NCI-H187 treated with DMSO at 0.1 percent for 48 hours (cell line): ENCODE results near the gene RESP18.

Source experiments
- DNase-seq: peaks from one replicate; lab custom pipeline; 2025; lab: John Stamatoyannopoulos, UW

RESP18 gene

GRCh38 chr2:219332542-219332941, at the start of gene RESP18:
Gene RESP18, minus strand, starts transcription at chr2:219332744.
- no peak for DNase-seq

GRCh38 chr2:219381448-219381847, 48.9 kb upstream of the RESP18 start:
- no peak for DNase-seq

- no peak for DNase-seq
Measured at GRCh38 chr2:219380926-219381325, 48.4 kb upstream of the RESP18 start.

- no peak for DNase-seq
Measured at GRCh38 chr2:219378163-219378851, 45.8 kb upstream of the RESP18 start.

GRCh38 chr2:219369447-219369861, 36.9 kb upstream of the RESP18 start:
- no peak for DNase-seq

- no peak for DNase-seq
Measured at GRCh38 chr2:219368690-219369191, 36.2 kb upstream of the RESP18 start.

- DNase-seq: no peak
Measured at GRCh38 chr2:219362524-219363164, 30.1 kb upstream of the RESP18 start.

GRCh38 chr2:219362072-219362471, 29.5 kb upstream of the RESP18 start:
- no peak for DNase-seq

GRCh38 chr2:219358170-219359075, 25.9 kb upstream of the RESP18 start:
- DNase-seq: no peak

- DNase-seq: no peak
Measured at GRCh38 chr2:219356834-219357233, 24.3 kb upstream of the RESP18 start.

- DNase-seq: no peak
Measured at GRCh38 chr2:219354582-219354981, 22.0 kb upstream of the RESP18 start.

GRCh38 chr2:219353129-219353528, 20.6 kb upstream of the RESP18 start:
- DNase-seq: no peak

- DNase-seq: no peak
Measured at GRCh38 chr2:219352448-219353023, 20.0 kb upstream of the RESP18 start.

GRCh38 chr2:219350710-219351221, 18.2 kb upstream of the RESP18 start:
- no peak for DNase-seq

- DNase-seq: no peak
Measured at GRCh38 chr2:219350215-219350614, 17.7 kb upstream of the RESP18 start.

GRCh38 chr2:219344751-219345430, 12.3 kb upstream of the RESP18 start:
- DNase-seq: no peak

GRCh38 chr2:219335373-219335786, 2.8 kb upstream of the RESP18 start:
- no peak for DNase-seq

- DNase-seq: no peak
Measured at GRCh38 chr2:219334076-219334475, 1.5 kb upstream of the RESP18 start.

GRCh38 chr2:219331560-219332213, 857 bp downstream of the RESP18 start:
- DNase-seq: no peak

- no peak for DNase-seq
Measured at GRCh38 chr2:219327719-219328118, 4.8 kb downstream of the RESP18 start.
